GM12891 (cell line): ENCODE measurements around the gene CCR5AS.
"Not testable (repeated sequence)": the region's sequence is repeated elsewhere in the genome, so short reads cannot be mapped to it uniquely, and the experiment has no call there.

ENCODE experiments used
- DNase-seq: peaks from one replicate; pipeline ENCODE4 v3.0.0; 2011; ENCODE audit warnings: low spot score; ENCODE audit not compliant: insufficient read length
- FAIRE-seq: peaks from 2 replicates; lab custom pipeline; 2011; peaks lifted over from hg19 to GRCh38; lab: Jason Lieb, UNC
- PAX5 ChIP-seq: IDR thresholded peaks from 2 replicates; pipeline ENCODE4 v1.6.1; 2011; ENCODE audit warnings: low read length, moderate library complexity, mild to moderate bottlenecking; ENCODE audit not compliant: insufficient read depth, severe bottlenecking
- POLR2A ChIP-seq: IDR thresholded peaks from 2 replicates; pipeline ENCODE4 v1.6.1; 2011; ENCODE audit warnings: low read depth, low read length, control low read depth
- POLR2AphosphoS5 ChIP-seq: IDR thresholded peaks from 2 replicates; pipeline ENCODE4 v1.6.1; 2011; ENCODE audit warnings: low read depth, low read length, control low read depth
- POU2F2 ChIP-seq: IDR thresholded peaks from 2 replicates; pipeline ENCODE4 v1.6.1; 2011; ENCODE audit warnings: low read depth, mild to moderate bottlenecking, control low read depth, low read length, moderate library complexity
- SPI1 ChIP-seq: IDR thresholded peaks from 2 replicates; pipeline ENCODE4 v1.6.1; 2011; ENCODE audit warnings: low read depth, low read length, control low read depth
- TAF1 ChIP-seq: IDR thresholded peaks from 2 replicates; pipeline ENCODE4 v1.6.1; 2011; ENCODE audit warnings: low read depth, low read length, control low read depth

Gene CCR5AS

GRCh38 chr3:46414739-46415138, 7.9 kb upstream of the CCR5AS start:
- DNase-seq (no peak), FAIRE-seq (no peak)
- TF ChIP-seq POU2F2, result no peak

- TF ChIP-seq POLR2AphosphoS5 (no peak), TAF1 (no peak), POLR2A (no peak), SPI1 (no peak), POU2F2 (no peak), PAX5 (no peak)
- DNase-seq (no peak), FAIRE-seq (no peak)
Measured at GRCh38 chr3:46413951-46414350, 7.1 kb upstream of the CCR5AS start.

GRCh38 chr3:46412786-46413298, 6.0 kb upstream of the CCR5AS start:
- FAIRE-seq, result no peak
- TF ChIP-seq POLR2A (no peak), POLR2AphosphoS5 (no peak), TAF1 (no peak), POU2F2 (no peak), PAX5 (no peak), SPI1 (no peak)
- no peak for DNase-seq

- TF ChIP-seq SPI1 (no peak), POLR2A (no peak), PAX5 (no peak), POLR2AphosphoS5 (no peak), TAF1 (no peak), POU2F2 (no peak)
- no peak for DNase-seq
- no peak for FAIRE-seq
Measured at GRCh38 chr3:46411271-46411670, 4.4 kb upstream of the CCR5AS start.

- DNase-seq (no peak), FAIRE-seq (no peak)
- no peak for TF ChIP-seq SPI1
- TF ChIP-seq POU2F2, result no peak
Measured at GRCh38 chr3:46410669-46411068, 3.8 kb upstream of the CCR5AS start.

- no peak for FAIRE-seq
- DNase-seq, result no peak
- TF ChIP-seq SPI1, result 0 out of 2 replicates have a peak, but pooled peaks have one; percentile 19
- TF ChIP-seq POLR2A, result no peak
- TF ChIP-seq POLR2AphosphoS5, result no peak
Measured at GRCh38 chr3:46409739-46410489, 3.0 kb upstream of the CCR5AS start.

- no peak for TF ChIP-seq POU2F2
- TF ChIP-seq POLR2A, result no peak
- no peak for TF ChIP-seq TAF1
- no peak for TF ChIP-seq PAX5
- no peak for TF ChIP-seq POLR2AphosphoS5
- no peak for TF ChIP-seq SPI1
- FAIRE-seq (no peak), DNase-seq (no peak)
Measured at GRCh38 chr3:46408853-46409252, 2.0 kb upstream of the CCR5AS start.

- no peak for FAIRE-seq
- no peak for DNase-seq
- TF ChIP-seq SPI1 (no peak), TAF1 (no peak), POU2F2 (no peak), PAX5 (no peak), POLR2AphosphoS5 (no peak), POLR2A (no peak)
Measured at GRCh38 chr3:46407970-46408369, 1.1 kb upstream of the CCR5AS start.

GRCh38 chr3:46406443-46406787, 451 bp downstream of the CCR5AS start:
- TF ChIP-seq PAX5 (no peak), SPI1 (no peak)
- FAIRE-seq, result no peak
- no peak for DNase-seq

- FAIRE-seq (no peak), DNase-seq (no peak)
- TF ChIP-seq SPI1 (no peak), TAF1 (no peak), POU2F2 (no peak), PAX5 (no peak), POLR2A (no peak), POLR2AphosphoS5 (no peak)
Measured at GRCh38 chr3:46405301-46406019, 1.4 kb downstream of the CCR5AS start.

GRCh38 chr3:46402902-46403301, 4.0 kb downstream of the CCR5AS start:
- DNase-seq, FAIRE-seq: not testable (repeated sequence)
